ENCODE results near the gene FJX1.
"Not testable (repeated sequence)": the region's sequence is repeated elsewhere in the genome, so short reads cannot be mapped to it uniquely, and the experiment has no call there.

The FJX1 gene

DNA sequence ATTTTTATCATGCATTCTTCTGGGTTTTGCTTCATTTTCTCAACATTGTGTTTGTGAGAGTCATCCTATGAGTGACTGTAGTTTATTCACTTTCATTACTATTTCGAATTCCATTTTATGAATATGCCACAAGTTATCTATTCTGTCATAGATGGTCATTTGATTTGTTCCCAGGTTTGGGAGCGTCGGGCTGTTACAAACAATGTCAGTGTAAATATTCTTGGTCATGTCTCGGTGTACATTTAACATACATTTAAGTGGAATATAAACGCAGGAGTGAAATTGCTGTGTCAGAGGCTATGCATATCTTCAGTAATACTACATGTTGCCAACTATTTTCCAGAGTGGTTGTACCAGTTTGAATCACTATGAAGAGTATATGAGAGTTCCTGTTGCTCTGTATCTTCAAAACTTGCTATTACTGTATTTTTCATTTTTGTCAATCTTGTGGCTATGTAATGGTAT is 46.7 kb downstream of the FJX1 start:
- no peak for TF ChIP-seq CTCF (IDR thresholded peaks at IDR 0.05; ENCODE audit: low read depth, low read length)
- DNase-seq (ENCODE audit: extremely low read depth, low read depth): no peak

GRCh38 chr11:35667257-35667656 is 49.0 kb downstream of the FJX1 start:
- DNase-seq (ENCODE audit: extremely low read depth, low read depth): no peak
- TF ChIP-seq CTCF (IDR thresholded peaks at IDR 0.05; ENCODE audit: low read depth, low read length): no peak

- not testable (repeated sequence) for DNase-seq (ENCODE audit: extremely low read depth, low read depth)
Measured at GRCh38 chr11:35668350-35668749, 50.1 kb downstream of the FJX1 start.
